Upper lobe of left lung (tissue), 4 donors: Measurements from ENCODE around the gene PNMA8A.

ENCODE experiments used
- POLR2AphosphoS5 ChIP-seq, 2 donors: sonication (generic); formaldehyde crosslinking; IDR thresholded peaks; one replicate each; pipeline ENCODE4 v1.5.1; 2017; ENCODE audit warnings: antibody characterized with exemption in 2 of 2
- TF ChIP-seq, protein P1 (sequence below), 6 experiments: fragments of 450-650 bp in 4 of 6; fragments of 200-600 bp in 2 of 6; sonication (generic) in 2 of 6; IDR thresholded peaks; one replicate each; pipeline ENCODE4 v1.5.1; 2016 to 2019; ENCODE audit warnings: antibody characterized with exemption in 6 of 6

DNA sequence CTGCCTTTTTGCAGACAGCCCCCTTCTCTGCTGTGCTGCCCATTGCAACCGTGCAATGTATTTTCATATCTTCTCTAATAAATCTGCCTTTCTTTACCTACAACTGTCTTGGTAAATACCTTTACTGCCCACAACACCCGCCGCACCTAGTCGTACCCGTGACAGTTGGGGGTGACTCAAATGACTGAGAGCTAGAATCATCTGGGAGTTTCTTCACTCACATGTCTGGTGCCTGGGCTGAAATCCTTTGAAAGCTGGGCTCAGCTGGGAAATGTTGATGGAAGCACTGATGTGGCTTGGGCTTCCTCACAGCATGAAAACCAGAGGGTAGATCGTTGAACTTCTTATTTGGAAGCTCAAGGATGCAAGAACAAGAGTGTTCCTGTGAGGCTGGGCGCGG is 2.8 kb upstream of the PNMA8A start:
- no peak for TF ChIP-seq POLR2AphosphoS5 (IDR thresholded peaks at IDR 0.05)
- TF ChIP-seq, protein P1, sequence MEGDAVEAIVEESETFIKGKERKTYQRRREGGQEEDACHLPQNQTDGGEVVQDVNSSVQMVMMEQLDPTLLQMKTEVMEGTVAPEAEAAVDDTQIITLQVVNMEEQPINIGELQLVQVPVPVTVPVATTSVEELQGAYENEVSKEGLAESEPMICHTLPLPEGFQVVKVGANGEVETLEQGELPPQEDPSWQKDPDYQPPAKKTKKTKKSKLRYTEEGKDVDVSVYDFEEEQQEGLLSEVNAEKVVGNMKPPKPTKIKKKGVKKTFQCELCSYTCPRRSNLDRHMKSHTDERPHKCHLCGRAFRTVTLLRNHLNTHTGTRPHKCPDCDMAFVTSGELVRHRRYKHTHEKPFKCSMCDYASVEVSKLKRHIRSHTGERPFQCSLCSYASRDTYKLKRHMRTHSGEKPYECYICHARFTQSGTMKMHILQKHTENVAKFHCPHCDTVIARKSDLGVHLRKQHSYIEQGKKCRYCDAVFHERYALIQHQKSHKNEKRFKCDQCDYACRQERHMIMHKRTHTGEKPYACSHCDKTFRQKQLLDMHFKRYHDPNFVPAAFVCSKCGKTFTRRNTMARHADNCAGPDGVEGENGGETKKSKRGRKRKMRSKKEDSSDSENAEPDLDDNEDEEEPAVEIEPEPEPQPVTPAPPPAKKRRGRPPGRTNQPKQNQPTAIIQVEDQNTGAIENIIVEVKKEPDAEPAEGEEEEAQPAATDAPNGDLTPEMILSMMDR (IDR thresholded peaks at IDR 0.05): no peak
